ENCODE data around the gene CFAP77. TPM values are rescaled to one million over a fixed set of nuclear protein-coding genes. Genes with fewer than 3 reads are reported as not detected.

CFAP77 gene
- polyA plus RNA-seq, 1 of the 3 experiments (the other 2 are of a cell fraction), result 1.1 TPM

GRCh38 chr9:132494857-132495256 is 84.8 kb downstream of the CFAP77 start:
- no peaks in the 10 kb centered on the region for H3F3A ChIP-seq (replicated peaks; ENCODE audit: insufficient read depth)
- CTCF ChIA-PET, result interaction anchor here (1.3 kb wide), 1 partner anchor 8 kb away, joined by 4 read pairs; no protein-coding TSS in a partner anchor
- POLR2A ChIA-PET, result no interaction called here
- H3K79me2 ChIP-seq (ENCODE audit: insufficient read depth), result no peaks in the 10 kb centered on the region
- no peak for DNase-seq
- H3K4me1 ChIP-seq (ENCODE audit: control insufficient read depth in 1 of 2, insufficient read depth in 2 of 2, low read depth in 1 of 2, low read length in 1 of 2), result peaks cover 0 to 17% of the 10 kb centered on the region in 2 experiments; a peak in 1 of 4 replicates
- no peak overlapping the region for H3K4me2 ChIP-seq
- H3K36me3 ChIP-seq (replicated peaks in 1 of 2; ENCODE audit: control insufficient read depth in 1 of 2, insufficient read depth in 2 of 2, low read length in 1 of 2), result no peaks in the 10 kb centered on the region
- H3K9me3 ChIP-seq, result no peaks in the 10 kb centered on the region
- H3K4me3 ChIP-seq (ENCODE audit: low read depth in 2 of 2, low read length in 1 of 2), result no peak overlapping the region
- H3K9ac ChIP-seq, result no peak overlapping the region
- H3K9me2 ChIP-seq, result no peaks in the 10 kb centered on the region
- no peak overlapping the region for H3K27ac ChIP-seq (ENCODE audit: low read depth in 2 of 2, low read length in 1 of 2)
- H2AFZ ChIP-seq (ENCODE audit: low read depth), result no peak overlapping the region
- no peaks in the 10 kb centered on the region for H3K27me3 ChIP-seq (ENCODE audit: insufficient read depth)
- no peaks in the 10 kb centered on the region for H4K20me1 ChIP-seq (ENCODE audit: insufficient read depth)
- WGBS (ENCODE audit: low lambda C conversion rate), result 46% methylated on average over 2 of the region's 2 CpGs
- TF ChIP-seq RAD21 (IDR thresholded peaks at IDR 0.05; ENCODE audit: low read length) (no peak), MXI1 (IDR thresholded peaks at IDR 0.05; ENCODE audit: low read depth, low read length) (no peak), EZH2phosphoT487 (IDR thresholded peaks at IDR 0.05; ENCODE audit: borderline replicate concordance, low read depth) (no peak), USF1 (IDR thresholded peaks at IDR 0.05; ENCODE audit: borderline replicate concordance, low read depth) (no peak), MAX (IDR thresholded peaks at IDR 0.05; ENCODE audit: low read depth) (no peak), RXRA (IDR thresholded peaks at IDR 0.05; ENCODE audit: borderline replicate concordance, low read depth) (no peak), ELF1 (IDR thresholded peaks at IDR 0.05) (no peak), SMC3 (IDR thresholded peaks at IDR 0.05; ENCODE audit: low read depth, low read length) (no peak), FOXM1 (IDR thresholded peaks at IDR 0.05; ENCODE audit: low read depth) (no peak), MEF2A (IDR thresholded peaks at IDR 0.05; ENCODE audit: borderline replicate concordance, low read depth) (no peak), RCOR1 (IDR thresholded peaks at IDR 0.05; ENCODE audit: low read length) (no peak), REST (IDR thresholded peaks at IDR 0.05; ENCODE audit: low read depth, low read length) (no peak), GABPA (IDR thresholded peaks at IDR 0.05; ENCODE audit: low read depth) (no peak), EP300 (IDR thresholded peaks at IDR 0.05; ENCODE audit: borderline replicate concordance in 1 of 2, low read depth in 1 of 2, low read length in 1 of 2) (no peak), JUND (IDR thresholded peaks at IDR 0.05) (no peak), ZBTB33 (IDR thresholded peaks at IDR 0.05; ENCODE audit: borderline replicate concordance, low read depth) (no peak), TAF1 (IDR thresholded peaks at IDR 0.05; ENCODE audit: borderline replicate concordance, low read depth, low read length) (no peak), USF2 (IDR thresholded peaks at IDR 0.05; ENCODE audit: borderline replicate concordance, low read depth, low read length) (no peak), TEAD4 (IDR thresholded peaks at IDR 0.05; ENCODE audit: borderline replicate concordance, insufficient read depth) (no peak)
